Measurements from ENCODE around the gene TMCO2.

GRCh38 chr1:40239626-40240025 lies 8.1 kb upstream of the TMCO2 start:
- TF ChIP-seq CTCF (conservative IDR thresholded peaks at IDR 0.05) (no peak), ZFX (IDR thresholded peaks at IDR 0.05) (no peak)
